ENCODE measurements around the gene MTF1. TPM values are rescaled to one million over a fixed set of nuclear protein-coding genes. Genes with fewer than 3 reads are reported as not detected.
A peak's percentile ranks its signal among the peaks of the same experiment; 100 is the strongest.

The MTF1 gene
- total RNA-seq, 1 experiment from 2014 or later: 22.1 TPM

DNA sequence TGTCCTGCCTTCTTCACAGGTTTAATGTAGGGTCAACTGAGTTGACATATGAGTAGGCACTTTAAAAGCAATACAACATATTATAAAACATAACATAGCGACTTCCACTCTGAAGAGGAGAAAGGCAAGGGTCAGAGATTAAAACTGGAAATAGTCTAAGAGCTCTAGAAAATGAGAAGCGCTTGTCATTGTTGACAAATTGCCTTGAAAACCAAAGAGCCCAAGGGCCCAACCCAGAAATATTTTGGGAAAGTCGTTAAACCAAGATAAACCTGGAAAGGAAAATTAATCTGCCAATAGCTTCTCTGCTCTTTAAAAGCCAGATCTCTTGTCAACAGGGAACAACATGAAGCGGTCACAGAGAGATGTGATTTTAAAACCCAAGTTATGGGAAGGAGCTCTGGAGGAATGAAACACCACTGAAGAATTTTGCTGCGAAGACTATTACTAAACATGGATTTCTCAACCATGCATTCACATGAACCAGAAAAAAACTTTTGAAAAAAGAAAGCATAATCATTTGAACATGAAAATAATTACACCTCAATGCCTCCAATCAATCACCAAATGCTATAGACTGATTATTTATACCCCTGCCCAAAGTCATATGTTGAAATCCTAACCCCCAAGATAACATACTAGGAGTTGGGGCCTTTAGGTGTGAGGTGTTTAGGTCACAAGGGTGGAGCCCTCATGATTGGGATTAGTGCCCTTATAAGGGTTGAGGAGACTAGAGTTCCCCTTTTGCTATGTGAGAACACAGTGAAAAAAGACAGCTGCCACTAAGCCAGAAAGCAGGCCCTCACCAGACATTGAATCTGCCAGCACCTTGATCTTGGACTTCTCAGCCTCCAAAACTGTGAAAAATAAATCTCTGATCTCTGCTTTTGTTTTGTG is 33.0 kb upstream of the MTF1 start:
- intact Hi-C loops (cut with micrococcal nuclease; ENCODE audit: unreplicated experiment): loop anchor here (5.0 kb wide), 1 partner anchor 40 kb away; no protein-coding TSS in a partner anchor
- Histone ChIP-seq H3K27me3 (ENCODE audit: insufficient read depth, low read depth) (no peaks in the 10 kb centered on the region), H3K79me2 (ENCODE audit: low read depth) (no peaks in the 10 kb centered on the region), H3K4me1 (replicated peaks; ENCODE audit: insufficient read depth) (peaks cover 3% of the 10 kb centered on the region; the same call in 1 of the 2 replicates), H3K27ac (no peak overlapping the region), H3K36me3 (ENCODE audit: low read depth) (no peaks in the 10 kb centered on the region), H3F3A (ENCODE audit: insufficient read depth, low read depth) (no peaks in the 10 kb centered on the region), H3K4me2 (no peak overlapping the region), H3K9me2 (ENCODE audit: insufficient read depth) (no peaks in the 10 kb centered on the region), H4K20me1 (ENCODE audit: insufficient read depth) (no peaks in the 10 kb centered on the region), H3K4me3 (no peak overlapping the region), H3K9me3 (ENCODE audit: insufficient read depth, low read depth) (no peaks in the 10 kb centered on the region), H2AFZ (no peak overlapping the region)
- POLR2A ChIA-PET (ENCODE audit: unreplicated experiment): no interaction called here
- no peak for TF ChIP-seq EZH2 (IDR thresholded peaks at IDR 0.05; ENCODE audit: low read depth)
- TF ChIP-seq, protein P1, sequence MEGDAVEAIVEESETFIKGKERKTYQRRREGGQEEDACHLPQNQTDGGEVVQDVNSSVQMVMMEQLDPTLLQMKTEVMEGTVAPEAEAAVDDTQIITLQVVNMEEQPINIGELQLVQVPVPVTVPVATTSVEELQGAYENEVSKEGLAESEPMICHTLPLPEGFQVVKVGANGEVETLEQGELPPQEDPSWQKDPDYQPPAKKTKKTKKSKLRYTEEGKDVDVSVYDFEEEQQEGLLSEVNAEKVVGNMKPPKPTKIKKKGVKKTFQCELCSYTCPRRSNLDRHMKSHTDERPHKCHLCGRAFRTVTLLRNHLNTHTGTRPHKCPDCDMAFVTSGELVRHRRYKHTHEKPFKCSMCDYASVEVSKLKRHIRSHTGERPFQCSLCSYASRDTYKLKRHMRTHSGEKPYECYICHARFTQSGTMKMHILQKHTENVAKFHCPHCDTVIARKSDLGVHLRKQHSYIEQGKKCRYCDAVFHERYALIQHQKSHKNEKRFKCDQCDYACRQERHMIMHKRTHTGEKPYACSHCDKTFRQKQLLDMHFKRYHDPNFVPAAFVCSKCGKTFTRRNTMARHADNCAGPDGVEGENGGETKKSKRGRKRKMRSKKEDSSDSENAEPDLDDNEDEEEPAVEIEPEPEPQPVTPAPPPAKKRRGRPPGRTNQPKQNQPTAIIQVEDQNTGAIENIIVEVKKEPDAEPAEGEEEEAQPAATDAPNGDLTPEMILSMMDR (conservative IDR thresholded peaks at IDR 0.05): no peak
- BruUV-seq (replicated peaks): no TSS peak
- no peak for DNase-seq
- CTCF ChIA-PET: no interaction called here

DNA sequence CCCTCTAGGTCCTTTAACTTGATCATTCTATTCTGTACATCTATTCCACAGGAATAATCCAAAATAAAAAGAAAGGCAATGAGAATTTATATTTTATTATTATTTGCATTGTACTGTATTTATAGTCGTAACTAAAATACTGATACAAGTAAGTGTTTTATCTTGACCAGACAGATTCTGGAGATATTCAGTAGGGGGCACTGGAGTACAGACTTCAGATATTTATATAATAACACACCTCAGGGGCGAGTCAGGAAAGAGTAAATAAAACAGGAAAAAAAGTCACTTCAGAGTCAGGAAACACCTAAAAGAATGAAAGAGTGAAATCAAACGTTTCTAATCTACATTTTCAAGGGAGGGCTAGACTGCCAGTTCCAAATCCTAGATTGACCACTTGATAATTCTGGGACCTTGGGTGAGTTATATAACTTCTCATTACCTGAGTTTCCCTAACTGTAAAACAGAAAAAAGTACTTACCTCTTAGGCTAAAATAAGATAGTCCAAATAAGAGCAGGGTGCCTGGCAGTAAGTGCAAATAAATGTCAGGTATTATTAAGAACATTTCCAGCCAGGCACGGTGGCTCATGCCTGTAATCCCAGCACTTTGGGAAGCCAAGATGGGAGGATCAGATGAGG is 31.1 kb upstream of the MTF1 start:
- TF ChIP-seq, protein P1 (conservative IDR thresholded peaks at IDR 0.05): peak; percentile 77
- TF ChIP-seq EZH2 (IDR thresholded peaks at IDR 0.05; ENCODE audit: low read depth): no peak
- Histone ChIP-seq H3K9me3 (ENCODE audit: insufficient read depth, low read depth) (no peaks in the 10 kb centered on the region), H3K4me1 (replicated peaks; ENCODE audit: insufficient read depth) (peaks cover 3% of the 10 kb centered on the region; the same call in 1 of the 2 replicates), H4K20me1 (ENCODE audit: insufficient read depth) (no peaks in the 10 kb centered on the region), H3K27ac (0 out of 2 replicates have a peak overlapping the region, but pooled peaks have one; percentile 17), H2AFZ (no peak overlapping the region), H3K36me3 (ENCODE audit: low read depth) (no peaks in the 10 kb centered on the region; the same call in 1 of the 2 replicates), H3F3A (ENCODE audit: insufficient read depth, low read depth) (no peaks in the 10 kb centered on the region), H3K4me2 (no peak overlapping the region), H3K4me3 (no peak overlapping the region), H3K79me2 (ENCODE audit: low read depth) (no peaks in the 10 kb centered on the region), H3K9me2 (ENCODE audit: insufficient read depth) (no peaks in the 10 kb centered on the region), H3K27me3 (ENCODE audit: insufficient read depth, low read depth) (no peaks in the 10 kb centered on the region)
- BruUV-seq (replicated peaks): no TSS peak
- POLR2A ChIA-PET (ENCODE audit: unreplicated experiment): no interaction called here
- peak in 1 of 2 experiments; percentile 55 for DNase-seq
- intact Hi-C loops (cut with micrococcal nuclease; ENCODE audit: unreplicated experiment): loop anchor here (1.0 to 5.0 kb wide), 3 partner anchors 42 to 128 kb away; no protein-coding TSS in a partner anchor
- CTCF ChIA-PET: interaction anchor here (0.6 to 1.2 kb wide), 2 partner anchors 45 to 97 kb away, joined by 6 to 12 read pairs; no protein-coding TSS in a partner anchor

DNA sequence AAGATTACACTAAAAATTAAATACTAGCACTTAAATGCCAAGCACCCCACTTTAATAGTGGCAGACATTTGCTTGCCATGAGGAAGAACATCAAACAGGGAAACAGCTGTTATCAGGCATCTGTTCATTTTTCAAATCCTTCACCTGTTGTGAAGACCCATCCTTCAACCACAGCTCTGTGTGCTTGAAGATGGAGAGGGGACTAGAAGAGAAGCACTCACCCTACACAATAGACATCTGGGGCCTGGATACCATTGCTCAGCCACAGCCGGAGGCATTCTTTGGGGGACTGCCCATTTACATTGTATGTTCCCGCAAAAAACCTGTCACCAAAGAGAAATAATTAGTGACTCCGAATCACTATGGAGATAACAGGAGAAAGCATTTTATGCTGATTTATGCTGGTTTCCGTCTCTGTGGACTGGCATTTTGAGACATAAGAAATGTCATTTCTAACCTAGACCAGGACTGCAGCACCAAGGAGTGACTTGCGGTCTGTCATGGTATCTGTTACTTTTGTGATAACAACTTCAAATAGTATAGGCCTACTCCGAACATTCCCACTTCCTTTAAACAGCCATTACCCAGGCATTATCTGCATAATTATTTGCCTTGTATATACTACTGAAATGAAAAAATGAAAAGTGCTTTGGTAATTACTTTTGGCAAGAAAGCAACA is 28.8 kb upstream of the MTF1 start:
- TF ChIP-seq, protein P1 (conservative IDR thresholded peaks at IDR 0.05): no peak
- no peak for TF ChIP-seq EZH2 (IDR thresholded peaks at IDR 0.05; ENCODE audit: low read depth)
- intact Hi-C loops (cut with micrococcal nuclease; ENCODE audit: unreplicated experiment): no loop called here
- Histone ChIP-seq H4K20me1 (ENCODE audit: insufficient read depth) (no peaks in the 10 kb centered on the region), H3K4me2 (no peak overlapping the region), H3K9me3 (ENCODE audit: insufficient read depth, low read depth) (no peaks in the 10 kb centered on the region), H3K4me3 (no peak overlapping the region), H3K9me2 (ENCODE audit: insufficient read depth) (no peaks in the 10 kb centered on the region), H3K36me3 (ENCODE audit: low read depth) (no peaks in the 10 kb centered on the region; the same call in 1 of the 2 replicates), H3K79me2 (ENCODE audit: low read depth) (no peaks in the 10 kb centered on the region), H2AFZ (no peak overlapping the region), H3K27me3 (ENCODE audit: insufficient read depth, low read depth) (no peaks in the 10 kb centered on the region), H3F3A (ENCODE audit: insufficient read depth, low read depth) (no peaks in the 10 kb centered on the region), H3K27ac (no peak overlapping the region), H3K4me1 (replicated peaks; ENCODE audit: insufficient read depth) (peaks cover 3% of the 10 kb centered on the region; the same call in 1 of the 2 replicates)
- no peak for DNase-seq
- CTCF ChIA-PET: no interaction called here
- no TSS peak for BruUV-seq (replicated peaks)
- POLR2A ChIA-PET (ENCODE audit: unreplicated experiment): no interaction called here

Data from PC-9 (cell line).